Endodermal cell (in vitro differentiated cells): ENCODE data around the gene SLC15A5. TPM values are rescaled to one million over a fixed set of nuclear protein-coding genes. Genes with fewer than 3 reads are reported as not detected.

ENCODE experiments used
- DNase-seq: peaks from one replicate; pipeline ENCODE4 v3.0.0-alpha.2; 2017
- H3K27ac ChIP-seq: 2 replicates; pipeline ENCODE4 v1.5.1; 2013; ENCODE audit warnings: mild to moderate bottlenecking, low read depth, low read length, moderate library complexity
- H3K27me3 ChIP-seq: 2 replicates; pipeline ENCODE4 v1.6.1; 2013; ENCODE audit warnings: mild to moderate bottlenecking, low read length, moderate library complexity; ENCODE audit not compliant: insufficient read depth, control insufficient read depth, poor library complexity, severe bottlenecking
- H3K36me3 ChIP-seq: 2 replicates; pipeline ENCODE4 v1.7.0; 2013; ENCODE audit warnings: mild to moderate bottlenecking, low read length, moderate library complexity; ENCODE audit not compliant: control insufficient read depth, insufficient read depth
- H3K4me1 ChIP-seq: one replicate; pipeline ENCODE4 v1.7.0; 2013; ENCODE audit warnings: low read length; ENCODE audit not compliant: control insufficient read depth, insufficient read depth
- H3K4me3 ChIP-seq: 2 replicates; pipeline ENCODE4 v1.5.1; 2013; ENCODE audit warnings: mild to moderate bottlenecking, low read length, moderate library complexity
- H3K9ac ChIP-seq: 2 replicates; pipeline ENCODE4 v1.6.1; 2013; ENCODE audit warnings: mild to moderate bottlenecking, low read length, moderate library complexity; ENCODE audit not compliant: poor library complexity, severe bottlenecking; ENCODE audit errors: extremely low read depth
- H3K9me3 ChIP-seq: 2 replicates; pipeline ENCODE4 v1.6.1; 2013; ENCODE audit warnings: mild to moderate bottlenecking, low read length, moderate library complexity; ENCODE audit not compliant: control insufficient read depth
- H3K27ac Mint-ChIP-seq: 2 replicates; pipeline ENCODE4 v1.8.0; 2020; ENCODE audit warnings: mixed read lengths
- H3K27me3 Mint-ChIP-seq: 2 replicates; pipeline ENCODE4 v1.8.0; 2021; ENCODE audit warnings: mild to moderate bottlenecking, mixed read lengths; ENCODE audit not compliant: insufficient read depth
- H3K36me3 Mint-ChIP-seq: 2 replicates; pipeline ENCODE4 v1.8.0; 2020; ENCODE audit warnings: low read depth, mixed read lengths
- H3K4me1 Mint-ChIP-seq: 2 replicates; pipeline ENCODE4 v1.8.0; 2020; ENCODE audit warnings: mixed read lengths
- H3K4me3 Mint-ChIP-seq: 2 replicates; pipeline ENCODE4 v1.8.0; 2020; ENCODE audit warnings: mild to moderate bottlenecking, moderate library complexity, mixed read lengths
- H3K9me3 Mint-ChIP-seq: 2 replicates; pipeline ENCODE4 v1.8.0; 2020; ENCODE audit warnings: mild to moderate bottlenecking, mixed read lengths
- CTCF ChIP-seq: fragments of 200-600 bp; sonication (generic); conservative IDR thresholded peaks from 2 replicates; pipeline ENCODE4 v1.5.0; 2021; ENCODE audit warnings: antibody characterized with exemption, mild to moderate bottlenecking
- WGBS, 2 experiments: methylation state at CpG; one replicate each; pipeline versions ENCODE4 v1.1.5 to v1.1.7; 2013; ENCODE audit warnings: missing lambda C conversion rate in 2 of 2, mixed read lengths in 1 of 2; ENCODE audit not compliant: insufficient coverage in 1 of 2, insufficient read length in 1 of 2; 5-methylcytosine and 5-hydroxymethylcytosine counted together
- total RNA-seq, 2 donors: library from RNA; stranded (reverse); fragmentation: NEBNext Ultra II Directional in 1 of 2; extraction: Animal tissue kit (Norgen Biotek cat#: 25700) in 1 of 2; gene quantifications; 2 replicates in 1 of 2; 3 replicates in 1 of 2; pipeline ENCODE4 v1.2.1, GENCODE V29; 2021

The SLC15A5 gene
- total RNA-seq, 2 donors from 2014 or later = not detected

GRCh38 chr12:16297521-16297920, 20.0 kb upstream of the SLC15A5 start:
- Histone ChIP-seq H3K36me3 (no peaks in the 10 kb centered on the region), H3K27ac (no peak overlapping the region), H3K27me3 (no peaks in the 10 kb centered on the region), H3K4me1 (no peaks in the 10 kb centered on the region), H3K9me3 (no peaks in the 10 kb centered on the region), H3K4me3 (no peak overlapping the region), H3K9ac (no peak overlapping the region)
- no peaks in the 10 kb centered on the region for H3K9me3 Mint-ChIP-seq
- DNase-seq = no peak
- WGBS, 2 experiments = 75 to 100% methylated on average over 1 of the region's 1 CpG
- H3K36me3 Mint-ChIP-seq = no peaks in the 10 kb centered on the region
- H3K4me3 Mint-ChIP-seq = no peak overlapping the region
- peaks cover 9% of the 10 kb centered on the region for H3K4me1 Mint-ChIP-seq
- TF ChIP-seq CTCF = no peak
- H3K27me3 Mint-ChIP-seq = no peaks in the 10 kb centered on the region
- no peak overlapping the region for H3K27ac Mint-ChIP-seq

GRCh38 chr12:16294376-16294956, 17.0 kb upstream of the SLC15A5 start:
- Mint-ChIP-seq H3K4me3 (no peak overlapping the region), H3K4me1 (peaks cover 1% of the 10 kb centered on the region), H3K27me3 (no peaks in the 10 kb centered on the region), H3K27ac (no peak overlapping the region), H3K9me3 (no peaks in the 10 kb centered on the region), H3K36me3 (no peaks in the 10 kb centered on the region)
- Histone ChIP-seq H3K36me3 (no peaks in the 10 kb centered on the region), H3K27me3 (no peaks in the 10 kb centered on the region), H3K27ac (no peak overlapping the region), H3K4me3 (no peak overlapping the region), H3K4me1 (no peaks in the 10 kb centered on the region), H3K9me3 (no peaks in the 10 kb centered on the region), H3K9ac (no peak overlapping the region)
- TF ChIP-seq CTCF = no peak
- WGBS, 2 experiments = 100% methylated on average over 1 of the region's 1 CpG; no CpG with 5 or more reads in 1 of the 2 experiments
- DNase-seq = no peak

GRCh38 chr12:16291032-16291431, 13.5 kb upstream of the SLC15A5 start:
- TF ChIP-seq CTCF = no peak

More at GRCh38 chr12:16291032-16291431, 13.5 kb upstream of the SLC15A5 start:
- H3K27ac ChIP-seq = no peak overlapping the region
- no peaks in the 10 kb centered on the region for H3K27me3 Mint-ChIP-seq
- no peaks in the 10 kb centered on the region for H3K4me1 ChIP-seq
- H3K27me3 ChIP-seq = no peaks in the 10 kb centered on the region
- DNase-seq = no peak
- H3K4me3 Mint-ChIP-seq = no peak overlapping the region
- no peaks in the 10 kb centered on the region for H3K4me1 Mint-ChIP-seq
- no peaks in the 10 kb centered on the region for H3K36me3 Mint-ChIP-seq
- H3K27ac Mint-ChIP-seq = no peak overlapping the region
- no peaks in the 10 kb centered on the region for H3K9me3 Mint-ChIP-seq
- no peak overlapping the region for H3K4me3 ChIP-seq
- no peak overlapping the region for H3K9ac ChIP-seq
- WGBS, 2 experiments = 90 to 100% methylated on average over 1 to 4 of the region's 4 CpGs
- H3K9me3 ChIP-seq = no peaks in the 10 kb centered on the region
- no peaks in the 10 kb centered on the region for H3K36me3 ChIP-seq
